Measurements from ENCODE around the gene DHRS13.

The DHRS13 gene

GRCh38 chr17:28901866-28902818, 737 bp downstream of the DHRS13 start:
- no peak for DNase-seq

- DNase-seq: no peak
Observed at GRCh38 chr17:28900986-28901726, 1.7 kb downstream of the DHRS13 start.

GRCh38 chr17:28899212-28899815, 3.6 kb downstream of the DHRS13 start:
- no peak for DNase-seq

GRCh38 chr17:28898527-28898955, 4.3 kb downstream of the DHRS13 start:
- no peak for DNase-seq

GRCh38 chr17:28897769-28898526, 4.9 kb downstream of the DHRS13 start:
- no peak for DNase-seq

GRCh38 chr17:28896884-28897768, 5.8 kb downstream of the DHRS13 start, which contains the start of gene FLOT2:
TSS of gene FLOT2 (minus strand) at chr17:28897733. CDS start at chr17:28897574, 159 bp downstream.
- DNase-seq: no peak

- no peak for DNase-seq
Observed at GRCh38 chr17:28896491-28896883, 6.4 kb downstream of the DHRS13 start.

- DNase-seq: no peak
Observed at GRCh38 chr17:28895794-28896447, 7.0 kb downstream of the DHRS13 start.

- peak; percentile 58 for DNase-seq
Observed at GRCh38 chr17:28893248-28894183, 9.4 kb downstream of the DHRS13 start.

GRCh38 chr17:28892024-28892423, 10.9 kb downstream of the DHRS13 start:
- DNase-seq: no peak

- DNase-seq: no peak
Observed at GRCh38 chr17:28891201-28891600, 11.7 kb downstream of the DHRS13 start.

GRCh38 chr17:28889996-28890395, 12.9 kb downstream of the DHRS13 start:
- no peak for DNase-seq

GRCh38 chr17:28888832-28889231, 14.0 kb downstream of the DHRS13 start:
- no peak for DNase-seq

GRCh38 chr17:28887871-28888471, 14.9 kb downstream of the DHRS13 start:
- DNase-seq: no peak

GRCh38 chr17:28885951-28886350, 16.9 kb downstream of the DHRS13 start:
- no peak for DNase-seq

GRCh38 chr17:28885363-28885762, 17.5 kb downstream of the DHRS13 start:
- no peak for DNase-seq

GRCh38 chr17:28883967-28884702, 18.7 kb downstream of the DHRS13 start:
- DNase-seq: no peak

- no peak for DNase-seq
Observed at GRCh38 chr17:28882154-28882895, 20.6 kb downstream of the DHRS13 start.

All from SIG-M5 (cell line).